Stimulated activated CD4-positive, alpha-beta T cell treated with anti-CD3 and anti-CD28 coated beads, Interleukin-12 subunit alpha, Interleukin-12 subunit beta, amount 100 ng/mL, for 24 hours (primary cell): ENCODE measurements around the gene CCL20.
"Not testable (repeated sequence)": the region's sequence is repeated elsewhere in the genome, so short reads cannot be mapped to it uniquely, and the experiment has no call there.

Source experiments
- DNase-seq, 2 experiments: peaks; one replicate each; pipeline ENCODE4 v3.0.0-alpha.2; 2020; ENCODE audit warnings: low read depth in 2 of 2

Gene CCL20, protein sequence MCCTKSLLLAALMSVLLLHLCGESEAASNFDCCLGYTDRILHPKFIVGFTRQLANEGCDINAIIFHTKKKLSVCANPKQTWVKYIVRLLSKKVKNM

DNA sequence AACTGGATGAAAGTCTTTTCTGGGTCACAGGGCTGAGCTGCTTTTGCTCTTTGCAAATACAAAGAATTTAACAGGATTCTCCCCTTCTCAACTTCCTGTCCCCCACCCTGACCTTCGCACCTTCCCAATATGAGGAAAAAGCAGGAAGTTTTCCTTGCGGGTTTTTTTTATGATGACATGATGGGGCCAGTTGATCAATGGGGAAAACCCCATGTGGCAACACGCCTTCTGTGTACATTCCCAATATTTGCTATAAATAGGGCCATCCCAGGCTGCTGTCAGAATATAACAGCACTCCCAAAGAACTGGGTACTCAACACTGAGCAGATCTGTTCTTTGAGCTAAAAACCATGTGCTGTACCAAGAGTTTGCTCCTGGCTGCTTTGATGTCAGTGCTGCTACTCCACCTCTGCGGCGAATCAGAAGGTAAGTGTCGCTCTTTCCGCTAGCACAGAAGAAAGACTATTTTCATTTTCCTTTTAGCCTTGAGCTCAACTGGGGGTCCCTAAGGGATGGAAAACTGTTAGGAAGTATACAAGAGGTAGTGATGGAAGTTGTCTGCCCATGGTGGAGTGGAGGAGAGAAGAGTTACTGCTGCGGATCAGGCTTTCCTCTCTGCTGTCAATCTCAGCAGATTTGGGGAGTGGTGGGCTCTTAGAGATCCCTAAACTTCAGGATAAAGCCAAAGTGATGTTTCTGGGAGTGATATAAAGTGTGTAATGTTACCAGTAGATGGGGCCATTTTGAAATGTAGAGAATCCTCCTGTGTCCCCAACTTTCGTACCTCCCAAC is at the start of gene CCL20:
CCL20 (plus strand) TSS at position 281 of the 792 bp plus-strand sequence; CDS start at position 351, 70 bp downstream.
- no peak for DNase-seq

DNA sequence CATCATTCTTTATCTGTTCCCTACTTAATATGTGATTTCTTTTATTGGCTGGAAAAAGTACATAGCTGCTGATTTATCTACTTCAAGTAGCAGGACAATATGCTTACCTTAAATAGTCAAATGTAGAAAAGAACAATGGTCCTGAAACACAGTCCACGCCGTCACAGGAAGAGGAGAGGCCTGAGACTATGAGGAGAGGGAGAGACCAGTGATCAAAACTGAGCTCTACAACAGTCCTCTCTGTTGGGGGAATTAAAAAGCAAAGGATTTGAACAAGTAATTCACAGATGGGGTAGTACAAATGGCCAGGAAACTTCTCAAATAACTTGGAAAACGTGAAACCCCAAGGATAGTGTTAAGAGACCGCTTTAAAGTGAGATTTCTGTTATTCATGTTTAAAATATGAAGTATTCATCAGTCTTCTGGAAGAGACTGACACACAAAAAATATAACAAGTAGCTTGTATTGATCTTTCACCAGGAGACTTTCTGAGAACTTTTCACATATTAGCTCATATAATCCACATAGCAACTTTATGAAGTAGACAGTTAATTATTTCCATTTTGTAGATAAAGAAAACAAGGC is 47.8 kb upstream of the CCL20 start:
- no peak for DNase-seq

- peak; percentile 35 to 58 for DNase-seq
Observed at GRCh38 chr2:227766373-227766883, 47.2 kb upstream of the CCL20 start.

GRCh38 chr2:227767830-227768229 is 45.8 kb upstream of the CCL20 start:
- no peak for DNase-seq

DNA sequence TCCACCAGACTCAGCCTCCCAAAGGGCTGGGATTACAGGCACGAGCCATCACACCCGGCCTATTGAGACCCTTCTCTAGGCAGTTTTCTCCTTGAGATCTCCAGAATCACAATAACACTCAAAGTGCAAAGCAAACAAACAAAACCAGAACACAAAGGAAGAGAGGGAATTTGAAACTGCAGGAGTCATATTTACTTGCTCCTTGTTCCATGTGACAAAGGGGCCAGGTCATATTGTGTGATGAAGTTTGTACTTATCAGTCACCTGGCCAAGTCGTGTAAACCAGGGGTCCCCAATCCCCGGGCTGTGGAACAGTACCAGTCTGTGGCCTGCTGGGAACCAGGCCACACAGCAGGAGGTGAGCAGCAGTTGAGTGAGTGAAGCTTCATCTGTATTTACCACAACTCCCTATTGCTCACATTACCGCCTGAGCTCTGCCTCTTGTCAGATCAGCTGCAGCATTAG is 41.4 kb upstream of the CCL20 start:
- DNase-seq: no peak

- no peak for DNase-seq
Observed at GRCh38 chr2:227772932-227773331, 40.7 kb upstream of the CCL20 start.

GRCh38 chr2:227774011-227774624 is 39.5 kb upstream of the CCL20 start:
- no peak for DNase-seq

- no peak for DNase-seq
Observed at GRCh38 chr2:227774895-227775842, 38.5 kb upstream of the CCL20 start.

- no peak for DNase-seq
Observed at GRCh38 chr2:227780981-227781615, 32.5 kb upstream of the CCL20 start.

DNA sequence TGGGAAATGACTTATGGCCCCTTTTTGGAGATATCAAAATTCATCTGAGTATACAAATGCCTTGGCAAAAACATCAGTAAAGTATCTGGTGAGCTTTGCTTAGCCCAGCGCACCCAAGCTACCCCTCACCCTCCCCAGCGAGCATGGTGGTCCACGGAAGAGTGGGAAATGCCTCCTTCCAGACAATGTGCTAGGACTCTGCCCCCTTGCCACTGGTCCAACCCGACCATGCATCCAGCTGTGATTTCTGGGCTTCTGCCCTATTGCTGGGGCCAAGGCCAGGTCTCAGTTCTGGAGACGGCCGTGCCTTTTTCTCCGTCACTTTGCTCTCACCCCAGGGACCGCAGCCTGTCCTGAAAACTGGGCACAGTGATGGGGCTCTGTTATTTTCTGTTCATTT is 31.8 kb upstream of the CCL20 start:
- no peak for DNase-seq

- no peak for DNase-seq
Observed at GRCh38 chr2:227782804-227783203, 30.8 kb upstream of the CCL20 start.

- no peak for DNase-seq
Observed at GRCh38 chr2:227783404-227784138, 30.1 kb upstream of the CCL20 start.

DNA sequence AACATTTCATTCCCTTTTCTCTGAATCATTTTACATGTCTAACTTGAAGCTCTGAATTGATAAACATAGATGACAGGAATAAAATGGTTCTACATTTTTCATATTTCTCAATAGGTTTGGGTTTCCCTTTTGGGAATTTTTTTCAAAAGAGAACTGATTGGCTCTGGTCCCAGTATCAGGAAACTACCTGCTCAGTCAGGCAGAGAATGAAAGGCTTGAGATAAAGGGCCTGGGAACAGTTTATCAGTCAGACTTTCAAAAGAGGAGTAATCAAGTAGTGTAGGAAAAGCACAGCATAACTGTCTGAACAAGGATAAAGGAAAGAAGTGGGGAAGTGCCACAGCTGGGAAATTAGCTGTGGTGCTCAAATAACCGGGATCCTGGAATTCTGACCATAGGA is 28.3 kb upstream of the CCL20 start:
- DNase-seq: no peak

GRCh38 chr2:227788561-227789018 is 25.1 kb upstream of the CCL20 start:
- DNase-seq: no peak

GRCh38 chr2:227789803-227790202 is 23.8 kb upstream of the CCL20 start:
- no peak for DNase-seq

GRCh38 chr2:227793148-227793712 is 20.4 kb upstream of the CCL20 start:
- DNase-seq: no peak

DNA sequence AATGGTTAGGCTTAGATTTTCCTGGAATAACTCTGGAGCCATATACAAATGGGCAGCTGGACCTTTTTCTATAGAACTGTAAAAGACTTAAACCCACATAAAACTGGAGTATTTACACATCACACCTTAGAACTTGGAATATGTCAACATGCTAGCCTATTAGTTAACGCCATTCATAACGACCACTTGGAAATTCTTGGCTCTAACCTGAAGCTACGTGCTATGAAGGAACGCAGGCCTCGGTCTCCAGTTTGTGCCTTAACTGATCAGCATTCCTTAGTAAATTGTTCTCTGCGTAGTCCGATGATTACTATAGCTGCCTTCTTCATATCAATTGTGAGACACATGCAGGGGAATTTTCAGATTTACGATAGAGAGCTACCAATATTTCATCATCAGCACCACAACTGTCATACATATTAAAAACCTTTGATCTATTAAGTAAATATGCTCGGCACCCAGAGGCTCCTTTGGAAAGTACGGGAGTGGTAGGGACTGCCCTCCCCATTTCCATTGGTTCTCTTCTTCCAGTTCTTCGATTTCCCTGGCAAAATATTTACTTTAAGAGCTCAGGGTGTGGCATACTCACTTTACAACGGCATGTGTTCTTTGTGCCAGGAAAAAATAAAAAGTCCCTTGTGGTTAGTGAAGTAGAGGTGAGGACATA is 17.5 kb upstream of the CCL20 start:
- DNase-seq: no peak

DNA sequence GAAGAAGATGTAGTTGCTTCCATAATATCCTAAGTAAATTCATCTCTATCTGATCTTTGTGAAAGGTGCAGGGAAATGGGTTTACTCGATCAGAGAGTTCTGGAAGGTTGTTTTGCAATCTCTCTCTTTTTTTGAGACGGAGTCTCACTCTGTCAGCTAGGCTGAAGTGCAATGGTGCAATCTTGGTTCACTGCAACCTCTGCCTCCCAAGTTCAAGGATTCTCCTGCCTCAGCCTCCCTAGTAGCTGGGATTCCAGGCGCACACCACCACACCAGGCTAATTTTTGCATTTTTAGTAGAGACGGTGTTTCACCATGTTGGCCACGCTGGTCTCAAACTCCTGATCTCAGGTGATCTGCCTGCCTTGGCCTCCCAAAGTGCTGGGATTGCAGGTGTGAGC is 16.9 kb upstream of the CCL20 start:
- DNase-seq: not testable (repeated sequence)

DNA sequence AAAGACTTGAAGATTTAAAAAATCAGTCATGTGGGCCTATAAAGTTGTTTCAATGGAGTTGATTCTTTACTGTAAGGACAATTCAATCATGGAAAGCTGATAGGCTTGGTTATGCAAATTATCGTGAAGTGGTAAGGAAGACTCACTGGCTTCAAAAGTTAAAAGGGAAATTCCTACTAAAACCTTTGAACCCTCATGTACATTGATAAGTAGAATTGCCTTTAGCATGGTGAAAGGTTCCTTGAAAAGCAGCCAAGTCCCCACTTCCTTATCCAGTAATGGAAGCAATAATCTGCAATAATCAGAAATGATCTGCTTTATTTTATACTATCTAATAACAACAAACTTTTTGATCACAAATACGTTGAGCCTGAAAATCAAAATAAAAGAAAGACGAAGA is 14.4 kb upstream of the CCL20 start:
- no peak for DNase-seq
